SH-SY5Y (cell line): ENCODE data around the gene CDH1.

Experiments
- GATA2 ChIP-seq: IDR thresholded peaks from 2 replicates; pipeline ENCODE4 v1.6.1; 2011; ENCODE audit warnings: mild to moderate bottlenecking, low read depth, low read length
- GATA3 ChIP-seq: IDR thresholded peaks from 2 replicates; pipeline ENCODE4 v1.6.1; 2011; ENCODE audit warnings: low read depth, mild to moderate bottlenecking, low read length, moderate library complexity

Gene CDH1

DNA sequence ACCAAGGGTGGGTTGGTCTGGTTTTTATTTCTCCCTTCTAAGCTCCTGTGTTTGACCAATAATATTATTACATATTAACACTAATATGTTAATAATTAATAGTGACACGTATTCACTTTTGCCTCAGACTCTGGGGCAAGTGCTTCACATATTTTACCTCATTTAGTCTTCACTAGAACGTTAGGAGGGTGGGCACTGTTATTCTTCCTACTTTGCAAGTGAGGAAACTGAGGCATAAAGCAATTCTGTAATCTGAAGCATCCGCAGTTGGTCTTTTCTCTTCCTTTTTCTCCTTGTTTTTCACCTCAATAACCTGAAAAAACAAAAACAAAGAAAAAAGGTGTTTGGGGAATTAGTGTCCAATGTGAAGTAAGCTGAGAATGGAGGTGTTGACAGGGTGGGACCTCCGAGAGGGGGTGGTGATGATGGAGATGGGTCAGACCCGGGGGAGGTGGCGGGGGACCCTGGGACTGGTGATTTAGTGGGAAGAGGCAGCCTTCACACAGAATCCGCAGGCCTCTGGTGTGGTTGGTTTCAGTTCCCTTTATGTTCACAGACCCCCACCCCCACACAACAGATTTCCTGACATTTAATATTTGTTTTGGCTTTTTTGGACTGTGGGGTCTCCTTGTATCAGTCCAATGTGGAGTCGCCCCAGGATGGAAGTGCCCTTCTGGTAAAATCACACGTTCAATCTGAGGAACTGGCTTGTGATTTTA is 3.7 kb downstream of the CDH1 start:
- TF ChIP-seq GATA2 (no peak), GATA3 (no peak)

DNA sequence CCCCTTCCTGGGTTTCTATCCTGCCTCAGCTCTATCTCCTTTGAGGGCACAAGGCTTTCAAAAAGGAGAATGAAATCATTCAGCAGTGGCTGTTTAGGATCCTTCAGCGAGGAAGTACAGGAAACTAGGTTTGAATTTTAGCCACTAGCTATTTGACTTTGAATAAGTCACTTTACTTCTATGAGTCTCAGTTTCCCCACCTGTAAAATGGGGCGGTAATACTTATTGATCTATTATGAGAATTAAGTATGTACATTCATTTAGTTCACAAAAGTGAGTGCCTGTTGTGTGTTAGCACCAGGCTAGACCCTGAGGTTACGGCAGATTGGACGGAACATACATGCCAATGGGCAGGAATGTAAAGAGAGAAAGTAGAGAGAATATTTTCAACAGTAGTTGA is 6.6 kb downstream of the CDH1 start:
- TF ChIP-seq GATA2 (no peak), GATA3 (no peak)

DNA sequence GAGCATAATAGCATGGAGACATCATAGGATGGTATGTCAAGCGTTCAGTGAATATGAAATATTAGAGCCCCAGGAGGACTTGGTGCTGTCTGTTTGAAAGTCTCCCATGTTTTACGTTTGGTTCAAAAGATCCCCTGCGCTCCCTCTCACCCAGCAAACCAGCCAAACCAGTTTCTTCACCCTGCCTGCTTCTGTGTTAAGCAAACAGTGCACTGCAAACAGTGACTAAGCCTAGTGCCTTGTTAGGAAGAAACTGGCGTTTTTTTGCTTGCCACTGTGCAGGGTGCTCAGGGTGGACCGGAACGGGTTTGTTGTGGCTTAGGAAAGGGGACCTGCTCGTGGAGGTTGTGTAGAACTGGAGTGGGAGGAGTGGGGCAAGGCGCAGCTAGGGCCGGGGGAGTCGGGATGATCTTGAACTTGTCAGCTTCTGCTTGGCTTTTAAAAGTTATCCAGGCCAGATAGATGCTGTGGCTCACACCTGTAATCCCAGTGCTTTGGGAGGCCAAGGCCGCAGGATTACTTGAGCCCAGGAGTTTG is 7.7 kb downstream of the CDH1 start:
- no peak for TF ChIP-seq GATA2
- no peak for TF ChIP-seq GATA3

DNA sequence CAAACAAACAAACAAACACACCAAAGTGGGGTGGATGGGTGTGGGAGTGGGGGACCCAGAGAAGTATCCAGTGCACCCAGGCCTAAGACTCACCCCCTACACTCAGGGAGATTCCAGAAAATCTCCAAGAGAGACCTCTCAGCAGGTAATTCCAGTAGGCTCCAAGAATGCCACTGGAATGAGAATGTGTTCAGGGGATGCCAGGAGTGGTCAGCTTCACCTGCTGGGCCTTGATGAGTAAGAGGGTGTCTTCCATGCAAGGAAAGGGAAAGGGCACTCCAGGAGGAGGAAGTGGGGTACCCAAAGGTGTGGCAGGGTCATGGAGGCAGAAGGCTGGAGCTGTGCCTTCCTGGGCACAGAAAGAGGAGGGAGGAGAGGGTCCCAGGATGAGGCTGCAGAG is 9.9 kb downstream of the CDH1 start:
- TF ChIP-seq GATA3: no peak
- TF ChIP-seq GATA2: no peak

DNA sequence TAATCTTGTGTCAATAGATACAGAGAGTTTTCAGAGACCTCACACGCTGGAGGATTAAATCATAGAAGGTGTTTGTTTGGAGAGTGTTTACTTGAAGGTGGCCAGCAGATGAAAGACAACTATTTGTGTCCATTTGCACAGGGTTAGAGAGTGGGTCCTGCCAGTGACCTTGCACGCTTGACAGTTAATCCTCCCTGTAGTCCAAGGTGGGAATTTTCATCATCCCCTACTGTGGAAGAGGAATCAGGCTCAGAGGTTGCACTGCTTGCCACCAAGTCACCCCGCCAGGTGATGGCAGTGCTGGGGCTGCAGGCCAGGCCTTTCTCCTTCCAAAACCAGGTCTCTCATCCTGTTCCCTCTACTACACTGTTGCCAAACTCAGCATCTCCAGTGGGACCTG is 12.3 kb downstream of the CDH1 start:
- no peak for TF ChIP-seq GATA2
- no peak for TF ChIP-seq GATA3

DNA sequence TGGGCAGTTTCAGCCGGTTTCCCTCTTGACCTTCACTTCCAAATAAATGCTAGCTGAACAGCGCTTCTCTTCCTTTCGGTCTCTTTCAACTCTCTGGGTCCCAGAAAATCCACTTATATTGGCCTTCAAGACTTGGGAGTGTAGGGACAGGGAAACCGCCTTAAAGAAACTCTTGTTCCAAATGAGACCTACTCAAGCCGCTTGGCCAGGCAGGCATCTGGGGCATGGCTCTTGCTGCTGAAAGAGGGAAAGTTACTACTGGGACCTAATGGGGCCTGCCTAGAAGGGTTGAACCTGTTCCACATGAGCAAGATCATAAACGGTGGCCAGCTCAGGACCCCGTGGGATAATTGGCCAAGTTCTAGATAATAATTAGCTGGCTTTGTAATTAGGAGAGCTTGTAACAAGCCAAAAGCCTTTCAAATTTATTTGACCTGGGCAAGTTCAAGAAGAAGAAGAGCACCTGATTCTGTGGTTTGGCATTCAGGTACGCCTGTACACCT is 13.2 kb downstream of the CDH1 start:
- no peak for TF ChIP-seq GATA2
- TF ChIP-seq GATA3: no peak

DNA sequence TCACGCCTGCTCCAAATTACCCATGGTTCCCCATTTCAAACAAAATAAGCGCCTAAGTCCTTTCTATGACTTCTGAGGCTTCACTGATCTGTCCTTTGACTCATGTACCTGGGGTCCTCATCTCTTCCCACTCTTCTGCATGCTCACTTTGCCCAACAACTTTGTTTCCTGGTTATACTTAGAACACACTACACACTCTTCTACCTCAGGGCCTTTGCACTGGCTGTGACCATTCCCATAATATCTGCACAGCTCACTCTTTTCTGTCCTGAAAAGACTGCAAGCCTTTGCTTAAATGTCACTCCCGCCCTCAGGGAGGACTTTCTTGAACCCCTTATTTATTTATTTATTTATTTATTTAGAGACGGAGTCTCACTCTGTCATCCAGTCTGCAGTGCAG is 14.1 kb downstream of the CDH1 start:
- no peak for TF ChIP-seq GATA3

DNA sequence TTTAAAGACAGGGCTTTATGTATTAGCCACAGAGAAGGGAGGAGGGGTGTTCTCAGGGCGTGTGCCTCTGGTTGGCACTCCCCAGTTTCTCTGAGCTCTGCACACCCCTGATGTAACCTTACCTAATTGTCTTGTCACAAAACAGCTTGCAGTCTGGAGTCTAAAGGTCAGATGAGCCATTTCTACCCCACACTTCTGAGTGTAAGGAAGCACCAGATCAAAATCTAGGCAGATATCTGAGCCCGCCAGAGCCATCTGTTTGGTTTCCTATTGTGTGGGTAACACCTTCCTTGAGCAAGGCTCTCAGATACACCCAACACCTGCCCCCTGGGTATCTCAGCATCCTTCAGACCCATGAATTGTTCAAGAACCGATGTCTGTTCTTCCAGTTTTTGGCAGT is 15.5 kb downstream of the CDH1 start:
- TF ChIP-seq GATA2 (no peak), GATA3 (no peak)

DNA sequence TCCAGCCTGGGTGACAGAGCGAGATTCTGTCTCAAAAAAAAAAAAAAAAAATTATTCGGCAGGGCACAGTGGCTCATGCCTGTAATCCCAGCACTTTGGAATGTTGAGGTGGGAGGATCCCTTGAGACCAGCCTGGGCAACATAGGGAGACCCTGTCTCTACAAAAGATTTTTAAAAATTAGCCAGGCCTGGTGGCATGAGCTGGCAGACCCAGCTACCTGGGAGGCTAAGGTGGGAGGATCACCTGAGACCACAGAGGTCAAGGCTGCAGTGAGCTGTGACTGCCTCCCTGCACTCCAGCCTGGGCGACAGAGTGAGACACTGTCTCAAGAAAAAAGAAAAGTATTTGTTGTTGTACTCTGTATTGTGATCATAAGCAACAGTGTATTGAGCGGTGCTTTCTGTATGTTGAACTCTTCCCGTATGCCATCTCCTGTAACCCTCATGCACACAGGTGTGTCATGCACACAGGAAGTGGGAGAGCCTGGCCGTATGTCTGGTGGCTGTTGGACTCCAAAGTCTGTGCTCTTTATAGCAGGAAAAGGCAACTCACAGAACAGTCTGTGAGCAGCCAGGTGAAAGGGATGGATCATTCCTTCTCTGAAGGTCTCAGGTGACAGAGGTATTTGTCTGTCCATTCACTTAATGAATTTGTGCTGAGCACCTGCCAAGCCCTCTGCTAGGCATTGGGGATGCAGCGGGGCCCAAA is 17.1 kb downstream of the CDH1 start:
- no peak for TF ChIP-seq GATA3
- TF ChIP-seq GATA2: no peak

DNA sequence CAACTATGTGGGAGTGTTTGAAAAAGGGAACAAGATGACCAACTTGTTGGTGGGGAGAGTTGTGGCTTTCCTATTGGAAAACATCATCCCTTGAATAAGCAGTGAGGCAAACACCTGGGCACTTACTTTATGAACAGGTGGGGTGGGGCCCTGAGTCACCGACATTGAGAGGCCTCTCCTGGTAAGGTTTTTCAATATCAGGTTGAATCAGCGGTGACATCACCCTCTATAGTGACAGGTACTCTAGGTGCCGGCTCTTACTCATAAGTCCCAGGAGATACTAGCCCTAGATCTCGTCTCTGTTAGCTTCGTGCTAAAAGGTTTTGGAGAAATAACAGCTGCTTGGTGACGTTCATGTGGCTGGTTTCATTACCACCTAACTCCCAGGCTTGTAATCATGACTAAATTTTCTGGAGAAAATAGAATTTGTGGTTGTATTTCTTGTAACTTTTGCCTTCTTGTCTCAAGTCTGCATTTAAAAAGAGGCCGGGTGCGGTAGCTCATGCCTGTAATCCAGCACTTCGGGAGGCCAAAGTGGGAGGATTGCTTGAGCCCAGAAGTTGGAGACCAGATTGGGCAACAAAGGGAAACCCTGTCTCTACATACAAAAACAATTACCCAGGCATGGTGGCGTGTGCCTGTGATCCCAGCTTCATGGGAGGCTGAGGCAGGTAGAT is 19.3 kb downstream of the CDH1 start:
- TF ChIP-seq GATA3 (no peak), GATA2 (no peak)

DNA sequence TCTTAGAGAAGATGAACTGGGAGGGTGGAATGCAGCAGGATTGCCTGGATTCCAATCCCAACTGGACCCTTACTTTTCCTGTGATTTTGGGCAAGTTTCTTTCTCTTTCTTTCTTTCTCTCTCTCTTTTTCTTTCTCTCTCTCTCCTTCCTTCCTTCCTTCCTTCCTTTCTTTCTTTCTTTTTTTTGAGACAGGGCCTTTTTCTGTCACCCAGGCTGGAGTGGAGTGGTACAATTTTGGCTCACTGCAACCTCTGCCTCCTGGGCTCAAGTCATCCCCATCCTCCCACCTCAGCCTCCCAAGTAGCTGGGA is 20.5 kb downstream of the CDH1 start:
- no peak for TF ChIP-seq GATA3
- no peak for TF ChIP-seq GATA2

DNA sequence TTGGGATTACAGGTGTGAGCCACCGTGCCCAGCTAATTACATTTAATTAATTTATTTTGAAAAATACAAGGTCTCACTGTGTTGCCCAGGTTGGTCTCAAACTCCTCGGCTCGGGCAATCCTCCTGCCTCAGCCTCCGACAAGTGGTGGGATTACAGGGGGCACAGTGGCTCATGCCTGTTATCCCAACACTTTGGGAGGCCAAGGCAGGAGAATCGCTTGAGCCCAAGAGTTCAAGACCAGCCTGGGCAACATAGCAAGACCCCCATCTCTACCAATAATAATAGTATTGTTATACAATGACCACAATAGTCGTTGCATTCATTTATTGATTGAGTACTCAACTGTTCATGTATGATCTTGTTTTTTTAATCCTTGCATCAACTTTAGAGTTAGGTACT is 22.0 kb downstream of the CDH1 start:
- TF ChIP-seq GATA3 (no peak), GATA2 (no peak)

DNA sequence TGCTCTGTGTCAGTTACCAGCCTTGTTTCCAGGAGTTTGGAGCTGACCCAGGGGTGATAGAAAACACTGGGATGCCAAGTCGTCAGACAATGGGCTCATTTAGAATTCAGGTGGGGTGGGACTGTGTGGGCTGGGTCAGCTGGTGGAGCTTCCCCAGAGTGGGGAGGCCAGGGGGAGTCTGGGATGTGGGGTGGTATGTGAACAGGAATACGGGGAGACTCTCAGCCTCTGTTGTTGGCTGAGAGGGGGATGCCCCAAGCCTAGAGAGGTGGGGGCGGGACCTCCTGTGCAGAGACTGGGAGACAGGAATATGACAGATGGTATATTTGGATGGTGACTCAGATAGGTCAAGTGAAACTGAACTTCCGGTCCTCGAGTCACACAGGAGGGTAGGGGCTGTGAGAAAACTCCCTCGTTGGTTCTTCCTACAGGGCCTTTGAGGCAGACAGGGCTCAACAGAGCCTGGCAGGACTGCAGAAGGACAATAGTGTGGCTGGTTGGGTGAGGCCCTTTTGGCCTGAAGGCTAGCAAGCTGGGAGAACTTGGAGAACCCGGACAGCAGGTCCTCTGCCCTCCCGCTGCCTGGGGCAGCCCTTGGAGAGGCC is 23.7 kb downstream of the CDH1 start:
- no peak for TF ChIP-seq GATA3
- TF ChIP-seq GATA2: no peak
